Hepatocyte (in vitro differentiated cells): ENCODE measurements around the gene HMGXB4. TPM values are rescaled to one million over a fixed set of nuclear protein-coding genes. Genes with fewer than 3 reads are reported as not detected.

Experiments used
- DNase-seq: peaks from one replicate; pipeline ENCODE4 v3.0.0-alpha.2; 2016; ENCODE audit warnings: low spot score
- H2AFZ ChIP-seq: fragments of 200-600 bp; sonication (generic); 2 replicates; pipeline ENCODE4 v1.6.0; 2016; ENCODE audit warnings: antibody characterized with exemption, mild to moderate bottlenecking
- H3K27ac ChIP-seq: fragments of 200-600 bp; sonication (generic); 2 replicates; pipeline ENCODE4 v1.5.1; 2016; ENCODE audit warnings: mild to moderate bottlenecking
- H3K27me3 ChIP-seq: fragments of 200-600 bp; sonication (generic); 2 replicates; pipeline ENCODE4 v1.6.1; 2016
- H3K36me3 ChIP-seq: fragments of 200-600 bp; sonication (generic); replicated peaks from 2 replicates; pipeline ENCODE4 v1.5.1; 2016; ENCODE audit warnings: low read depth; ENCODE audit not compliant: insufficient read depth
- H3K4me1 ChIP-seq: fragments of 200-600 bp; sonication (generic); 2 replicates; pipeline ENCODE4 v1.5.1; 2016; ENCODE audit warnings: mild to moderate bottlenecking, moderate library complexity; ENCODE audit not compliant: insufficient read depth
- H3K4me2 ChIP-seq: fragments of 200-600 bp; sonication (generic); 2 replicates; pipeline ENCODE4 v1.6.0; 2016
- H3K4me3 ChIP-seq: fragments of 200-600 bp; sonication (generic); 2 replicates; pipeline ENCODE4 v1.5.1; 2016; ENCODE audit warnings: mild to moderate bottlenecking
- H3K79me2 ChIP-seq: fragments of 200-600 bp; sonication (generic); 2 replicates; pipeline ENCODE4 v1.6.0; 2017; ENCODE audit warnings: mild to moderate bottlenecking
- H3K9me2 ChIP-seq: fragments of 200-600 bp; sonication (generic); replicated peaks from 2 replicates; pipeline ENCODE4 v1.6.0; 2017; ENCODE audit warnings: mild to moderate bottlenecking; ENCODE audit not compliant: insufficient read depth
- H3K9me3 ChIP-seq: fragments of 200-600 bp; sonication (generic); 2 replicates; pipeline ENCODE4 v1.5.1; 2016; ENCODE audit warnings: low read depth, mild to moderate bottlenecking
- H4K20me1 ChIP-seq: fragments of 200-600 bp; sonication (generic); 2 replicates; pipeline ENCODE4 v1.6.0; 2016; ENCODE audit warnings: mild to moderate bottlenecking; ENCODE audit not compliant: insufficient read depth, poor library complexity, severe bottlenecking
- CTCF ChIP-seq: fragments of 200-600 bp; sonication (generic); IDR thresholded peaks from 2 replicates; pipeline ENCODE4 v1.5.1; 2016; ENCODE audit warnings: antibody characterized with exemption, mild to moderate bottlenecking; ENCODE audit not compliant: poor library complexity
- EZH2 ChIP-seq: fragments of 200-600 bp; sonication (generic); IDR thresholded peaks from 2 replicates; pipeline ENCODE4 v1.6.1; 2016; ENCODE audit warnings: antibody characterized with exemption, mild to moderate bottlenecking, borderline replicate concordance
- EZH2phosphoT487 ChIP-seq: fragments of 200-600 bp; sonication (generic); IDR thresholded peaks from one replicate; pipeline ENCODE4 v1.6.1; 2018; ENCODE audit warnings: antibody characterized with exemption, mild to moderate bottlenecking, low read depth, moderate library complexity; ENCODE audit not compliant: unreplicated experiment, severe bottlenecking
- WGBS: methylation state at CpG from one replicate; pipeline ENCODE4 v1.1.6; 2016; ENCODE audit warnings: low lambda C conversion rate; ENCODE audit errors: missing lambda C conversion rate; 5-methylcytosine and 5-hydroxymethylcytosine counted together
- microRNA-seq: library from miRNA; unstranded; fragments of <30 nt; microRNA quantifications from one replicate; pipeline ENCODE4, GENCODE V29; 2017
- polyA plus RNA-seq: library from polyadenylated mRNA; unstranded; fragments of >200 nt; fragmentation: Nextera tagmentation; extraction: Ambion mirVana; gene quantifications from 2 replicates; pipeline ENCODE4 v1.2.1, GENCODE V29; 2016
- small RNA-seq: library from RNA; depleted of rRNA; stranded (forward); fragments of <200 nt; gene quantifications from one replicate; pipeline ENCODE3, GENCODE V24; 2014
- total RNA-seq: library from RNA; depleted of rRNA; stranded (reverse); fragments of >200 nt; gene quantifications from 2 replicates; pipeline ENCODE4 v1.2.3, GENCODE V29; 2014

HMGXB4 gene
- total and polyA plus RNA-seq, 2 experiments from 2014 or later, result 17.2 to 19.0 TPM

GRCh38 chr22:35342390-35342789 lies 85.1 kb downstream of the HMGXB4 start:
- Histone ChIP-seq H3K27me3 (no peaks in the 10 kb centered on the region), H2AFZ (no peak overlapping the region), H3K79me2 (no peaks in the 10 kb centered on the region), H4K20me1 (no peaks in the 10 kb centered on the region), H3K36me3 (no peaks in the 10 kb centered on the region), H3K4me3 (no peak overlapping the region), H3K4me2 (no peak overlapping the region), H3K27ac (no peak overlapping the region), H3K4me1 (no peaks in the 10 kb centered on the region), H3K9me2 (no peaks in the 10 kb centered on the region), H3K9me3 (no peaks in the 10 kb centered on the region)
- no peak for TF ChIP-seq CTCF
- no peak for TF ChIP-seq EZH2
- TF ChIP-seq EZH2phosphoT487, result no peak
- DNase-seq, result no peak
- 100% methylated on average over 4 of the region's 4 CpGs for WGBS

GRCh38 chr22:35343664-35344550 lies 86.6 kb downstream of the HMGXB4 start:
- H3K9me2 ChIP-seq, result no peaks in the 10 kb centered on the region
- TF ChIP-seq EZH2phosphoT487 (no peak), EZH2 (no peak)
- no peak overlapping the region for H3K4me2 ChIP-seq
- no peaks in the 10 kb centered on the region for H3K9me3 ChIP-seq
- H3K4me1 ChIP-seq, result peaks cover under 1% of the 10 kb centered on the region
- H3K4me3 ChIP-seq, result no peak overlapping the region
- H3K36me3 ChIP-seq, result no peaks in the 10 kb centered on the region
- no peaks in the 10 kb centered on the region for H3K27me3 ChIP-seq
- no peaks in the 10 kb centered on the region for H3K79me2 ChIP-seq
- 97% methylated on average over 26 of the region's 26 CpGs for WGBS
- no peak overlapping the region for H2AFZ ChIP-seq
- H4K20me1 ChIP-seq, result no peaks in the 10 kb centered on the region
- no peak overlapping the region for H3K27ac ChIP-seq
- no peak for DNase-seq

- TF ChIP-seq CTCF, result no peak
- TF ChIP-seq EZH2, result no peak
- TF ChIP-seq EZH2phosphoT487, result no peak
- no peaks in the 10 kb centered on the region for H3K79me2 ChIP-seq
- H3K36me3 ChIP-seq, result no peaks in the 10 kb centered on the region
- no peak overlapping the region for H2AFZ ChIP-seq
- no peak overlapping the region for H3K4me3 ChIP-seq
- H4K20me1 ChIP-seq, result no peaks in the 10 kb centered on the region
- no peaks in the 10 kb centered on the region for H3K27me3 ChIP-seq
- peaks cover 10% of the 10 kb centered on the region for H3K4me1 ChIP-seq
- WGBS, result 96% methylated on average over 14 of the region's 14 CpGs
- H3K27ac ChIP-seq, result no peak overlapping the region
- H3K4me2 ChIP-seq, result no peak overlapping the region
- H3K9me3 ChIP-seq, result no peaks in the 10 kb centered on the region
- DNase-seq, result no peak
- H3K9me2 ChIP-seq, result no peaks in the 10 kb centered on the region
Observed at GRCh38 chr22:35344956-35345690, 87.8 kb downstream of the HMGXB4 start.

Small RNA genes lying within 50 kb of the gene (microRNA-seq; reads per million reads assigned to microRNA genes)
- gene MIR3909 (19.7 reads per million, percentile 38 among the genes with 10 or more reads in this experiment), gene MIR6069 (not detected)

Small RNA genes lying within 50 kb of the gene (small RNA-seq; reads per million reads assigned to genes)
- gene MIR3909 (4.8 reads per million, percentile 93 among the genes with 10 or more reads in this experiment), gene MIR6069 (not detected), gene RNU7-167P (not detected)

Other genes with a start within 250 kb of the HMGXB4 start
- gene ISX, start 191.3 kb upstream of the HMGXB4 start, total RNA-seq, result 23.2 and 29.8 TPM in 2 replicates
- 17.7 and 20.6 TPM in 2 replicates for gene ISX, start 191.3 kb upstream of the HMGXB4 start, polyA plus RNA-seq
- 108 and 110 TPM in 2 replicates for gene TOM1, start 42.4 kb downstream of the HMGXB4 start, total RNA-seq
- 105 and 114 TPM in 2 replicates for gene TOM1, start 42.4 kb downstream of the HMGXB4 start, polyA plus RNA-seq
- 34.8 and 43.8 TPM in 2 replicates for gene HMOX1, start 123.6 kb downstream of the HMGXB4 start, total RNA-seq
- gene HMOX1, start 123.6 kb downstream of the HMGXB4 start, polyA plus RNA-seq, result 51.0 and 58.6 TPM in 2 replicates
- gene MCM5, start 142.6 kb downstream of the HMGXB4 start, total RNA-seq, result 16.0 and 36.1 TPM in 2 replicates
- gene MCM5, start 142.6 kb downstream of the HMGXB4 start, polyA plus RNA-seq, result 21.7 and 24.4 TPM in 2 replicates